WTC11 (cell line): ENCODE results near the gene MIA3. TPM values are rescaled to one million over a fixed set of nuclear protein-coding genes. Genes with fewer than 3 reads are reported as not detected.

Experiments used
- ATAC-seq: fragments of 200-7000 bp; cut with Tn5 transposase; 2 replicates; pipeline ENCODE4 v1.10.0; 2021; ENCODE audit warnings: mild to moderate bottlenecking, moderate library complexity
- CTCF ChIA-PET: fragments of 300-600 bp; sonication (Branson Sonifier 250); formaldehyde crosslinking; loops from one replicate; lab custom pipeline; 2021; ENCODE audit warnings: antibody characterized with exemption; lab: Charles Lee
- POLR2A ChIA-PET: fragments of 350-600 bp; sonication (Branson Sonifier 250); formaldehyde crosslinking; loops from one replicate; lab custom pipeline; 2021; ENCODE audit warnings: antibody characterized with exemption; lab: Charles Lee
- DNase-seq: peaks from one replicate; pipeline ENCODE4 v3.0.0; 2021; ENCODE audit warnings: low spot score
- H3K27ac Mint-ChIP-seq: 2 replicates; pipeline ENCODE4 v1.8.0; 2021; ENCODE audit warnings: mixed read lengths
- H3K27me3 Mint-ChIP-seq: 2 replicates; pipeline ENCODE4 v1.8.0; 2021; ENCODE audit warnings: low read depth, mild to moderate bottlenecking, moderate library complexity, mixed read lengths
- H3K36me3 Mint-ChIP-seq: 2 replicates; pipeline ENCODE4 v1.8.0; 2021; ENCODE audit warnings: mixed read lengths
- H3K4me1 Mint-ChIP-seq: 2 replicates; pipeline ENCODE4 v1.8.0; 2022; ENCODE audit warnings: mixed read lengths
- H3K4me3 Mint-ChIP-seq: 2 replicates; pipeline ENCODE4 v1.8.0; 2021; ENCODE audit warnings: mild to moderate bottlenecking, moderate library complexity, mixed read lengths
- H3K9me3 Mint-ChIP-seq: 2 replicates; pipeline ENCODE4 v1.8.0; 2021; ENCODE audit warnings: mixed read lengths
- CBFB ChIP-seq: sonication (generic); formaldehyde crosslinking; IDR thresholded peaks from 2 replicates; pipeline ENCODE4 v1.8.1; 2022; ENCODE audit warnings: mild to moderate bottlenecking, low read depth, missing genetic modification reagents
- GTF2I ChIP-seq: fragments of 250-450 bp; sonication (Bioruptor Pico); conservative IDR thresholded peaks from 2 replicates; pipeline ENCODE4 v1.4.0; 2021; ENCODE audit warnings: mild to moderate bottlenecking
- HMGXB4 ChIP-seq: sonication (generic); formaldehyde crosslinking; IDR thresholded peaks from 2 replicates; pipeline ENCODE4 v1.8.1; 2023; ENCODE audit warnings: mild to moderate bottlenecking, moderate library complexity, missing genetic modification reagents
- IRF2 ChIP-seq: sonication (generic); formaldehyde crosslinking; IDR thresholded peaks from 2 replicates; pipeline ENCODE4 v1.8.0; 2022; ENCODE audit warnings: low read depth, missing genetic modification reagents, borderline replicate concordance
- JUN ChIP-seq: sonication (generic); formaldehyde crosslinking; IDR thresholded peaks from 2 replicates; pipeline ENCODE4 v1.8.0; 2023; ENCODE audit warnings: mild to moderate bottlenecking, missing genetic modification reagents
- MXD4 ChIP-seq: fragments of 250-450 bp; sonication (Bioruptor Pico); IDR thresholded peaks from 2 replicates; pipeline ENCODE4 v1.8.0; 2021; ENCODE audit warnings: mild to moderate bottlenecking, moderate library complexity, borderline replicate concordance
- NFYB ChIP-seq: sonication (generic); formaldehyde crosslinking; conservative IDR thresholded peaks from 2 replicates; pipeline ENCODE4 v1.8.0; 2022; ENCODE audit warnings: low read depth, missing genetic modification reagents
- NR1H2 ChIP-seq: sonication (generic); formaldehyde crosslinking; IDR thresholded peaks from 2 replicates; pipeline ENCODE4 v1.9.0; 2021; ENCODE audit warnings: mild to moderate bottlenecking, moderate library complexity, missing genetic modification reagents
- NR2C2 ChIP-seq: sonication (generic); formaldehyde crosslinking; IDR thresholded peaks from 2 replicates; pipeline ENCODE4 v1.8.0; 2022; ENCODE audit warnings: mild to moderate bottlenecking, missing genetic modification reagents
- total RNA-seq: library from RNA; stranded (reverse); gene quantifications from 3 replicates; pipeline ENCODE4 v1.2.3, GENCODE V29; 2021
- TF ChIP-seq, protein P1 (sequence below): sonication (generic); formaldehyde crosslinking; IDR thresholded peaks from 2 replicates; pipeline ENCODE4 v1.8.1; 2023; ENCODE audit warnings: mild to moderate bottlenecking, missing genetic modification reagents
- TF ChIP-seq, protein P2 (sequence below): sonication (generic); formaldehyde crosslinking; conservative IDR thresholded peaks from 2 replicates; pipeline ENCODE4 v1.8.1; 2023; ENCODE audit warnings: mild to moderate bottlenecking, low read depth, missing genetic modification reagents, moderate library complexity
- TF ChIP-seq, protein P3 (sequence below): fragments of 250-450 bp; sonication (Bioruptor Pico); IDR thresholded peaks from 2 replicates; pipeline ENCODE4 v1.9.0; 2021; ENCODE audit warnings: mild to moderate bottlenecking
- TF ChIP-seq, protein P4 (sequence below): sonication (generic); formaldehyde crosslinking; IDR thresholded peaks from 2 replicates; pipeline ENCODE4 v1.8.1; 2022; ENCODE audit warnings: mild to moderate bottlenecking, missing genetic modification reagents, moderate library complexity, borderline replicate concordance

MIA3 gene
- total RNA-seq, 1 experiment from 2014 or later = 70.0 TPM

- Mint-ChIP-seq H3K9me3 (no peaks in the 10 kb centered on the region), H3K27ac (no peak overlapping the region), H3K27me3 (no peaks in the 10 kb centered on the region), H3K4me1 (peaks cover 13% of the 10 kb centered on the region), H3K36me3 (peaks cover 55% of the 10 kb centered on the region), H3K4me3 (no peak overlapping the region)
- DNase-seq = no peak
- ATAC-seq = no peak
- CTCF ChIA-PET = interaction anchor here (2.3 kb wide), 1 partner anchor 11 kb away, joined by 9 read pairs; no protein-coding TSS in a partner anchor
- POLR2A ChIA-PET = no interaction called here
- TF ChIP-seq CBFB = no peak
- TF ChIP-seq NR1H2 = no peak
Measured at GRCh38 chr1:222623458-222623857, 5.6 kb downstream of the MIA3 start.

DNA sequence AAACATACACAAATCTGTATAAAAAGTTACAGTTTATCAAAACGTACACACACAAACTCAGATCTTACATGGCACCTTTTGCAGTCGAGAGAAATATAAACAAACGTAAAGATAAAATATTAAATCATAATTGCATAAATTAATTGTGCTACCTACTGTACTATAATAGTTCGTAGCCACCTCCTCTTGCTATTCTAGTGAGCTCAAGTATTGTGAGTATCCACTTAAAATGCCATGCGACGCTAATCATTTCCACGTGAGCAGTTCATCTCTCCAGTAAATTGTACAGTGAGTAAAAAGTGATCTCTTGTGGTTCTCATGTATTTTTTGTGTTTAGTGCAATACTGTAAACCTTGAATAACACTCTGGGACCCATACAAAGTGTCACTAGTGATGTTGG is 6.3 kb downstream of the MIA3 start:
- no peak overlapping the region for H3K27ac Mint-ChIP-seq
- ATAC-seq (no peak), DNase-seq (no peak)
- H3K27me3 Mint-ChIP-seq = no peaks in the 10 kb centered on the region
- ChIA-PET POLR2A (no interaction called here), CTCF (interaction anchor here (2.3 kb wide), 1 partner anchor 10 kb away, joined by 9 read pairs; no protein-coding TSS in a partner anchor)
- H3K9me3 Mint-ChIP-seq = no peaks in the 10 kb centered on the region
- TF ChIP-seq, protein P1, sequence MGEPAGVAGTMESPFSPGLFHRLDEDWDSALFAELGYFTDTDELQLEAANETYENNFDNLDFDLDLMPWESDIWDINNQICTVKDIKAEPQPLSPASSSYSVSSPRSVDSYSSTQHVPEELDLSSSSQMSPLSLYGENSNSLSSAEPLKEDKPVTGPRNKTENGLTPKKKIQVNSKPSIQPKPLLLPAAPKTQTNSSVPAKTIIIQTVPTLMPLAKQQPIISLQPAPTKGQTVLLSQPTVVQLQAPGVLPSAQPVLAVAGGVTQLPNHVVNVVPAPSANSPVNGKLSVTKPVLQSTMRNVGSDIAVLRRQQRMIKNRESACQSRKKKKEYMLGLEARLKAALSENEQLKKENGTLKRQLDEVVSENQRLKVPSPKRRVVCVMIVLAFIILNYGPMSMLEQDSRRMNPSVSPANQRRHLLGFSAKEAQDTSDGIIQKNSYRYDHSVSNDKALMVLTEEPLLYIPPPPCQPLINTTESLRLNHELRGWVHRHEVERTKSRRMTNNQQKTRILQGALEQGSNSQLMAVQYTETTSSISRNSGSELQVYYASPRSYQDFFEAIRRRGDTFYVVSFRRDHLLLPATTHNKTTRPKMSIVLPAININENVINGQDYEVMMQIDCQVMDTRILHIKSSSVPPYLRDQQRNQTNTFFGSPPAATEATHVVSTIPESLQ (CRISPR knock-in tag) = no peak
- TF ChIP-seq, protein P2, sequence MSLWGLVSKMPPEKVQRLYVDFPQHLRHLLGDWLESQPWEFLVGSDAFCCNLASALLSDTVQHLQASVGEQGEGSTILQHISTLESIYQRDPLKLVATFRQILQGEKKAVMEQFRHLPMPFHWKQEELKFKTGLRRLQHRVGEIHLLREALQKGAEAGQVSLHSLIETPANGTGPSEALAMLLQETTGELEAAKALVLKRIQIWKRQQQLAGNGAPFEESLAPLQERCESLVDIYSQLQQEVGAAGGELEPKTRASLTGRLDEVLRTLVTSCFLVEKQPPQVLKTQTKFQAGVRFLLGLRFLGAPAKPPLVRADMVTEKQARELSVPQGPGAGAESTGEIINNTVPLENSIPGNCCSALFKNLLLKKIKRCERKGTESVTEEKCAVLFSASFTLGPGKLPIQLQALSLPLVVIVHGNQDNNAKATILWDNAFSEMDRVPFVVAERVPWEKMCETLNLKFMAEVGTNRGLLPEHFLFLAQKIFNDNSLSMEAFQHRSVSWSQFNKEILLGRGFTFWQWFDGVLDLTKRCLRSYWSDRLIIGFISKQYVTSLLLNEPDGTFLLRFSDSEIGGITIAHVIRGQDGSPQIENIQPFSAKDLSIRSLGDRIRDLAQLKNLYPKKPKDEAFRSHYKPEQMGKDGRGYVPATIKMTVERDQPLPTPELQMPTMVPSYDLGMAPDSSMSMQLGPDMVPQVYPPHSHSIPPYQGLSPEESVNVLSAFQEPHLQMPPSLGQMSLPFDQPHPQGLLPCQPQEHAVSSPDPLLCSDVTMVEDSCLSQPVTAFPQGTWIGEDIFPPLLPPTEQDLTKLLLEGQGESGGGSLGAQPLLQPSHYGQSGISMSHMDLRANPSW = no peak
- TF ChIP-seq JUN (no peak), HMGXB4 (CRISPR knock-in tag) (no peak), NFYB (CRISPR knock-in tag) (no peak), MXD4 (CRISPR knock-in tag) (no peak)
- TF ChIP-seq, protein P3, sequence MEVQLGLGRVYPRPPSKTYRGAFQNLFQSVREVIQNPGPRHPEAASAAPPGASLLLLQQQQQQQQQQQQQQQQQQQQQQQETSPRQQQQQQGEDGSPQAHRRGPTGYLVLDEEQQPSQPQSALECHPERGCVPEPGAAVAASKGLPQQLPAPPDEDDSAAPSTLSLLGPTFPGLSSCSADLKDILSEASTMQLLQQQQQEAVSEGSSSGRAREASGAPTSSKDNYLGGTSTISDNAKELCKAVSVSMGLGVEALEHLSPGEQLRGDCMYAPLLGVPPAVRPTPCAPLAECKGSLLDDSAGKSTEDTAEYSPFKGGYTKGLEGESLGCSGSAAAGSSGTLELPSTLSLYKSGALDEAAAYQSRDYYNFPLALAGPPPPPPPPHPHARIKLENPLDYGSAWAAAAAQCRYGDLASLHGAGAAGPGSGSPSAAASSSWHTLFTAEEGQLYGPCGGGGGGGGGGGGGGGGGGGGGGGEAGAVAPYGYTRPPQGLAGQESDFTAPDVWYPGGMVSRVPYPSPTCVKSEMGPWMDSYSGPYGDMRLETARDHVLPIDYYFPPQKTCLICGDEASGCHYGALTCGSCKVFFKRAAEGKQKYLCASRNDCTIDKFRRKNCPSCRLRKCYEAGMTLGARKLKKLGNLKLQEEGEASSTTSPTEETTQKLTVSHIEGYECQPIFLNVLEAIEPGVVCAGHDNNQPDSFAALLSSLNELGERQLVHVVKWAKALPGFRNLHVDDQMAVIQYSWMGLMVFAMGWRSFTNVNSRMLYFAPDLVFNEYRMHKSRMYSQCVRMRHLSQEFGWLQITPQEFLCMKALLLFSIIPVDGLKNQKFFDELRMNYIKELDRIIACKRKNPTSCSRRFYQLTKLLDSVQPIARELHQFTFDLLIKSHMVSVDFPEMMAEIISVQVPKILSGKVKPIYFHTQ (CRISPR knock-in tag) = no peak
- no peak overlapping the region for H3K4me3 Mint-ChIP-seq
- peaks cover 9% of the 10 kb centered on the region for H3K4me1 Mint-ChIP-seq
- peaks cover 62% of the 10 kb centered on the region for H3K36me3 Mint-ChIP-seq

GRCh38 chr1:222627232-222627631 is 9.3 kb downstream of the MIA3 start:
- DNase-seq (no peak), ATAC-seq (no peak)
- Mint-ChIP-seq H3K9me3 (no peaks in the 10 kb centered on the region), H3K36me3 (peaks cover 68% of the 10 kb centered on the region), H3K27me3 (no peaks in the 10 kb centered on the region), H3K4me1 (no peaks in the 10 kb centered on the region), H3K27ac (no peak overlapping the region), H3K4me3 (no peak overlapping the region)
- TF ChIP-seq NR2C2 (CRISPR knock-in tag) (no peak), IRF2 (no peak), GTF2I (CRISPR knock-in tag) (no peak), NR1H2 (no peak)
- TF ChIP-seq, protein P4, sequence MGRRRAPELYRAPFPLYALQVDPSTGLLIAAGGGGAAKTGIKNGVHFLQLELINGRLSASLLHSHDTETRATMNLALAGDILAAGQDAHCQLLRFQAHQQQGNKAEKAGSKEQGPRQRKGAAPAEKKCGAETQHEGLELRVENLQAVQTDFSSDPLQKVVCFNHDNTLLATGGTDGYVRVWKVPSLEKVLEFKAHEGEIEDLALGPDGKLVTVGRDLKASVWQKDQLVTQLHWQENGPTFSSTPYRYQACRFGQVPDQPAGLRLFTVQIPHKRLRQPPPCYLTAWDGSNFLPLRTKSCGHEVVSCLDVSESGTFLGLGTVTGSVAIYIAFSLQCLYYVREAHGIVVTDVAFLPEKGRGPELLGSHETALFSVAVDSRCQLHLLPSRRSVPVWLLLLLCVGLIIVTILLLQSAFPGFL = no peak
- ChIA-PET POLR2A (no interaction called here), CTCF (no interaction called here)
